DND-41 (cell line): ENCODE measurements around the gene MPND.

Experiments used
- ATAC-seq: fragments of 200-7000 bp; cut with Tn5 transposase; 3 replicates; pipeline ENCODE4 v1.9.1; 2021; ENCODE audit warnings: low read depth; ENCODE audit not compliant: insufficient read depth
- DNase-seq: peaks from one replicate; pipeline ENCODE4 v3.0.0-alpha.2; 2020
- H2AFZ ChIP-seq: 2 replicates; pipeline ENCODE4 v1.6.0; 2012; ENCODE audit warnings: low read depth, low read length
- H3K27ac ChIP-seq: 2 replicates; pipeline ENCODE4 v1.5.1; 2012; ENCODE audit warnings: low read length, inconsistent platforms
- H3K27me3 ChIP-seq: fragments of 200-600 bp; sonication (generic); 2 replicates; pipeline ENCODE4 v1.6.0; 2012; ENCODE audit warnings: low read length, mild to moderate bottlenecking, inconsistent platforms; ENCODE audit not compliant: insufficient read depth, poor library complexity
- H3K36me3 ChIP-seq: 2 replicates; pipeline ENCODE4 v1.5.1; 2012; ENCODE audit warnings: low read length, inconsistent platforms; ENCODE audit not compliant: insufficient read depth
- H3K4me1 ChIP-seq: 2 replicates; pipeline ENCODE4 v1.5.1; 2012; ENCODE audit warnings: mild to moderate bottlenecking, low read length; ENCODE audit not compliant: insufficient read depth
- H3K4me2 ChIP-seq: 2 replicates; pipeline ENCODE4 v1.6.0; 2012; ENCODE audit warnings: mild to moderate bottlenecking, moderate library complexity, low read length, inconsistent platforms; ENCODE audit not compliant: insufficient read depth
- H3K4me3 ChIP-seq, 2 experiments: fragments of 200-600 bp in 1 of 2; shearing (Covaris generic) in 1 of 2; 2 replicates each; pipeline ENCODE4 v1.5.1; 2012 to 2016; ENCODE audit warnings: inconsistent platforms in 2 of 2, low read length in 2 of 2, mild to moderate bottlenecking in 2 of 2, low read depth in 1 of 2, moderate library complexity in 1 of 2
- H3K79me2 ChIP-seq: 2 replicates; pipeline ENCODE4 v1.6.0; 2012; ENCODE audit warnings: low read length, inconsistent platforms; ENCODE audit not compliant: insufficient read depth
- H3K9ac ChIP-seq: 2 replicates; pipeline ENCODE4 v1.6.0; 2012; ENCODE audit warnings: low read depth, mild to moderate bottlenecking, inconsistent platforms, low read length, moderate library complexity
- H3K9me3 ChIP-seq: 2 replicates; pipeline ENCODE4 v1.5.1; 2012; ENCODE audit warnings: low read length, moderate library complexity, mild to moderate bottlenecking, inconsistent platforms; ENCODE audit not compliant: insufficient read depth, severe bottlenecking
- H4K20me1 ChIP-seq: 2 replicates; pipeline ENCODE4 v1.6.0; 2012; ENCODE audit warnings: low read length; ENCODE audit not compliant: insufficient read depth
- EZH2 ChIP-seq: IDR thresholded peaks from 3 replicates; pipeline ENCODE4 v1.6.1; 2012; ENCODE audit warnings: borderline replicate concordance, low read depth, mild to moderate bottlenecking, moderate library complexity, low read length, inconsistent platforms; ENCODE audit not compliant: severe bottlenecking
- TF ChIP-seq, protein P1 (sequence below): IDR thresholded peaks from 2 replicates; pipeline ENCODE4 v1.5.1; 2012; ENCODE audit warnings: borderline replicate concordance, low read length, moderate library complexity, mild to moderate bottlenecking; ENCODE audit not compliant: poor library complexity, severe bottlenecking; ENCODE audit errors: extremely low read depth

Gene MPND

GRCh38 chr19:4297901-4298809 lies 45.2 kb upstream of the MPND start:
- no peaks in the 10 kb centered on the region for H3K36me3 ChIP-seq
- 0 out of 2 replicates have a peak, but pooled peaks cover 6% of the 10 kb centered on the region for H4K20me1 ChIP-seq
- TF ChIP-seq EZH2, result no peak
- TF ChIP-seq, protein P1, sequence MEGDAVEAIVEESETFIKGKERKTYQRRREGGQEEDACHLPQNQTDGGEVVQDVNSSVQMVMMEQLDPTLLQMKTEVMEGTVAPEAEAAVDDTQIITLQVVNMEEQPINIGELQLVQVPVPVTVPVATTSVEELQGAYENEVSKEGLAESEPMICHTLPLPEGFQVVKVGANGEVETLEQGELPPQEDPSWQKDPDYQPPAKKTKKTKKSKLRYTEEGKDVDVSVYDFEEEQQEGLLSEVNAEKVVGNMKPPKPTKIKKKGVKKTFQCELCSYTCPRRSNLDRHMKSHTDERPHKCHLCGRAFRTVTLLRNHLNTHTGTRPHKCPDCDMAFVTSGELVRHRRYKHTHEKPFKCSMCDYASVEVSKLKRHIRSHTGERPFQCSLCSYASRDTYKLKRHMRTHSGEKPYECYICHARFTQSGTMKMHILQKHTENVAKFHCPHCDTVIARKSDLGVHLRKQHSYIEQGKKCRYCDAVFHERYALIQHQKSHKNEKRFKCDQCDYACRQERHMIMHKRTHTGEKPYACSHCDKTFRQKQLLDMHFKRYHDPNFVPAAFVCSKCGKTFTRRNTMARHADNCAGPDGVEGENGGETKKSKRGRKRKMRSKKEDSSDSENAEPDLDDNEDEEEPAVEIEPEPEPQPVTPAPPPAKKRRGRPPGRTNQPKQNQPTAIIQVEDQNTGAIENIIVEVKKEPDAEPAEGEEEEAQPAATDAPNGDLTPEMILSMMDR, result no peak
- H3K27me3 ChIP-seq, result no peaks in the 10 kb centered on the region
- H3K27ac ChIP-seq, result no peak overlapping the region
- DNase-seq (no peak), ATAC-seq (no peak)
- H2AFZ ChIP-seq, result no peak overlapping the region
- no peak overlapping the region for H3K4me3 ChIP-seq
- no peak overlapping the region for H3K4me2 ChIP-seq
- peaks cover 29% of the 10 kb centered on the region for H3K4me1 ChIP-seq
- H3K9me3 ChIP-seq, result no peaks in the 10 kb centered on the region
- no peak overlapping the region for H3K9ac ChIP-seq
- no peaks in the 10 kb centered on the region for H3K79me2 ChIP-seq

DNA sequence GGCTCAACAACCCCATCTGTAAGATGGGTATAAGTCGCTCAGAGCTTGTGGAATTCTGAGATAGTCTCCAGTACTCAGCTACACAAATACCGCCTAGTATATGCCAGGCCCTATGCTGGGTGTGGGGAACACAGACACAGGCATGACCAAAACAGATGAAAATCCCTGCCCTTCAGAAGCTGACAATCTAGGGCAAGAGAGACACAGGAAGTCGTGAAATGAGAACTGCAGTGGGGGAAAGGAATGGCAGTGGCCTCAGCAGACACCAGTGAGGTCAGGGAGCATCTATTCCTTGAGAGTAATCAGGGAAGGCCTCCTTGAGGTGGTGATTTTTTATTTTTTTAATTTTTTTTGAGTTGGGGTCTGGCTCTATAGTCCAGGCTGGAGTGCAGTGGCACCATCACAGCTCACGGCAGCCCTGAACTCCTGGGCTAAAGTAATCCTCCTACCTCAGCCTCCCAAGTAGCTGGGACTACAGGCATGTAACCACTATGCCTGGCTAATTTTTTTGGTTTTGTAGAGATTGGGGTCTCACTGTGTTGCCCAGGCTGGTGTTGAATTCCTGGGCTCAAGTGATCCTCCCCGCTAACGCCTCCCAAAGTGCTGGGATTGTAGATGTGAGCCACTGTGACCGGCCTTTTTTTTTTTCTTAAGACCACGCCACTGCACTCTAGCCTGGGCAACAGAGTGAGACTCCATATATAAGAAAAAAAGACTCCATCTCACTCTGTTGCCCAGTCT lies 44.4 kb upstream of the MPND start:
- 0 out of 2 replicates have a peak, but pooled peaks cover 6% of the 10 kb centered on the region for H4K20me1 ChIP-seq
- no peak for DNase-seq
- no peak overlapping the region for H3K9ac ChIP-seq
- no peak overlapping the region for H2AFZ ChIP-seq
- no peak for ATAC-seq
- H3K4me2 ChIP-seq, result no peak overlapping the region
- H3K79me2 ChIP-seq, result no peaks in the 10 kb centered on the region
- H3K4me3 ChIP-seq, result no peak overlapping the region
- H3K27ac ChIP-seq, result no peak overlapping the region
- H3K9me3 ChIP-seq, result no peaks in the 10 kb centered on the region
- H3K36me3 ChIP-seq, result no peaks in the 10 kb centered on the region
- H3K4me1 ChIP-seq, result peaks cover 32% of the 10 kb centered on the region
- H3K27me3 ChIP-seq, result no peaks in the 10 kb centered on the region
- TF ChIP-seq EZH2, result no peak
- TF ChIP-seq, protein P1, result no peak

DNA sequence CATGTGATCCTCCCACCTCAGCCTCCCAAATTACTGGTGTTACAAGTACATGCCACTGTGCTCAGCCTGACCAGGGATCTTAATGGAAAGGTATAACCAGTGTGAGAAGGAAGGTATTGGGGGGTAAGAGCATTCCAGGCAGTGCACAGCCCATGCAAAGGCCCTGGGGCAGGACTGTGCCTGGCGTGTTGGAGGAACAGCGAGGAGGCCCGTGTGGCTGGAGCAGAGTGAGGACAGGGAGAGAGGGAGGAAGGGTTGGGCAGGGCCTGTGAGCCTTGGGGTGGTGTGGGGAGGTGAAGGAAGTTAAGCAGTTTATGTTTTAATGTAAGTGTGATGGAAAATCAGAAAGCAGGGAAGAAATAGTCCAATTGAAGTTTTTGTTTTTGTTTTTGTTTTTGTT lies 42.8 kb upstream of the MPND start:
- H2AFZ ChIP-seq, result no peak overlapping the region
- H4K20me1 ChIP-seq, result 0 out of 2 replicates have a peak, but pooled peaks cover 6% of the 10 kb centered on the region
- DNase-seq (no peak), ATAC-seq (no peak)
- no peak overlapping the region for H3K27ac ChIP-seq
- no peaks in the 10 kb centered on the region for H3K36me3 ChIP-seq
- no peak overlapping the region for H3K4me2 ChIP-seq
- no peaks in the 10 kb centered on the region for H3K79me2 ChIP-seq
- TF ChIP-seq, protein P1, result no peak
- no peak for TF ChIP-seq EZH2
- H3K9ac ChIP-seq, result no peak overlapping the region
- H3K9me3 ChIP-seq, result no peaks in the 10 kb centered on the region
- no peak overlapping the region for H3K4me3 ChIP-seq
- H3K4me1 ChIP-seq, result peaks cover 37% of the 10 kb centered on the region
- no peaks in the 10 kb centered on the region for H3K27me3 ChIP-seq
